T-helper 17 cell (primary cell): Measurements from ENCODE around the gene HNRNPAB. TPM values are rescaled to one million over a fixed set of nuclear protein-coding genes. Genes with fewer than 3 reads are reported as not detected.

Source experiments
- ATAC-seq: fragments of 150-1000 bp; cut with Tn5 transposase; 2 replicates; pipeline ENCODE4 v1.10.0; 2021; ENCODE audit warnings: mild to moderate bottlenecking, moderate library complexity
- DNase-seq, 3 donors: peaks; one replicate each; pipeline versions ENCODE4 v3.0.0 to v3.0.0-alpha.2; 2020 to 2021
- H3K9me3 ChIP-seq: one replicate; pipeline ENCODE4 v1.7.0; 2013; ENCODE audit warnings: low read length, mild to moderate bottlenecking; ENCODE audit not compliant: control insufficient read depth, poor library complexity, severe bottlenecking
- H3K27ac Mint-ChIP-seq: one replicate; pipeline ENCODE4 v1.8.0; 2022; ENCODE audit warnings: mild to moderate bottlenecking, moderate library complexity, mixed read lengths
- H3K27me3 Mint-ChIP-seq: one replicate; pipeline ENCODE4 v1.8.0; 2022; ENCODE audit warnings: mixed read lengths
- H3K36me3 Mint-ChIP-seq: one replicate; pipeline ENCODE4 v1.8.0; 2022; ENCODE audit warnings: low read depth, mixed read lengths
- H3K4me1 Mint-ChIP-seq: one replicate; pipeline ENCODE4 v1.8.0; 2022; ENCODE audit warnings: mild to moderate bottlenecking, mixed read lengths
- H3K4me3 Mint-ChIP-seq: one replicate; pipeline ENCODE4 v1.8.0; 2022; ENCODE audit warnings: mild to moderate bottlenecking, moderate library complexity, mixed read lengths
- total RNA-seq, 4 donors: library from RNA in 2 of 4; stranded (reverse) in 2 of 4; gene quantifications; one replicate each; pipeline ENCODE4 v1.2.3 and lab custom pipeline; 2022 to 2026

The HNRNPAB gene
- total RNA-seq, 2 donors from 2014 or later, result 89.5 to 90.5 TPM

DNA sequence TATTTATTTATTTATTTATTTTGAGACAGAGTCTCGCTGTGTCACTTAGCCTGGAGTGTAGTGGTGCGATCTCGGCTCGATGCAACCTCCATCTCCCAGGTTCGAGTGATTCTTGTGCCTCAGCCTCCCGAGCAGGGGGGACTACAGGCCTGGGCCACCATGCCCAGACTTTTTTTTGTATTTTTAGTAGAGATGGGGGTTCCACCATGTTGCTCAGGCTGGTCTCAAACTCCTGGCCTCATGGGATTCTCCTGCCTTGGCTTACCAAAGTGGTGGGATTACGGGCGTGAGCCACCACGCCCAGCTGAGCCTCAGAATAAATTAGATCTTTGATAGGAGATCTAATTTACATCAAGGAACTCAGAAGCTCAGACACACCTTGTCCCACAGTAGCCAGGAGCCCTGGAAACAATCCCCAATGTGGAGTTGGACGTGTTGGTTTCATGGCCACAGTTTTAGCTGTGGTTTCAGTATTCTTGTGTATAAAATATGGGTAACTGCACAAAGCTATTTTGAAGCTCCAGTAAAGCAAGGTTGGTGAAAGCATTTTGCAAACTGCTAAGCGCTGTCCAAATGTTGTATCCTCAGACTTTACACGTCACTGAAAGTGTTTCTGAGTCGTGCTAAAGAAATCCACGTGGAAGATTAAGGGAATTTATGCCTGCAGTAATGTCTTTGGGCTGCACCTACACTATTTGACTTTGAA is 3.0 kb upstream of the HNRNPAB start:
- H3K27me3 Mint-ChIP-seq, result no peaks in the 10 kb centered on the region
- H3K27ac Mint-ChIP-seq, result no peak overlapping the region
- no peak overlapping the region for H3K4me3 Mint-ChIP-seq
- no peak for ATAC-seq
- H3K4me1 Mint-ChIP-seq, result peaks cover 11% of the 10 kb centered on the region
- DNase-seq, result no peak
- no peaks in the 10 kb centered on the region for H3K9me3 ChIP-seq
- H3K36me3 Mint-ChIP-seq, result peaks cover 8% of the 10 kb centered on the region

DNA sequence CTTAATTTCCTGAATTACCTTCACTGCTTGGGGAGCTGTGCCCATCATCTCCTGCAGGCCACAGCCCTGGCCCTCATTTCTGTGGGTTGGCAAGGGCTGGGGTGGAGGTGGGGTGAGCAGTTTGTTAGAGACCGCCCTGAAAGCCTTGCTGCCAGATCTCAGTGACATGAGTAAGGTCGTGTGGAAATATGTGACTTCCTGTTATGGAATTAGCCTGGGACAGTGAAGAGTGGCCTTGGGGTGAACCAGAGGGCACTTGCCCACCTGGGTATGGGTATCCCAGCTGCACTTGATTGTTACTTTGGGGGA is 2.5 kb upstream of the HNRNPAB start:
- Mint-ChIP-seq H3K27ac (no peak overlapping the region), H3K36me3 (peaks cover 10% of the 10 kb centered on the region), H3K4me3 (no peak overlapping the region), H3K27me3 (no peaks in the 10 kb centered on the region), H3K4me1 (peaks cover 15% of the 10 kb centered on the region)
- H3K9me3 ChIP-seq, result no peaks in the 10 kb centered on the region
- no peak for DNase-seq
- no peak for ATAC-seq

DNA sequence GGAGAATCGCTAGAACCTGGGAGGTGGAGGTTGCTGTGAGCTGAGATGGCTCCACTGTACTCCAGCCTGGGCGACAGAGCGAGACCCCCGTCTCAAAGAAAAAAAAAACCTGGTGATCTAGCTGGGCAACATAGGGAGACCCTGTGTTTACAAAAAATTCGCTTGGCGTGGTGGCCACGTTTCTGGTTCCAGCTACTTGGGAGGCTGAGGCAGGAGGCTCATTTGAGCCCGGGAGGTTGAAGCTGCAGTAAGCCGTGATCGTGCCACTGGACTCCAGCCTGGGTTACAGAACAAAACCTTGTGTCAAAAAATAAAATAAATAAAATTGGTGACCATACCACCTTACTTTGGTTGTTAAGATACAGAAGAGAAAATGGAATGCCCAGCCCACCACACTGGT is 1.8 kb upstream of the HNRNPAB start:
- Mint-ChIP-seq H3K4me1 (peaks cover 19% of the 10 kb centered on the region), H3K36me3 (peaks cover 10% of the 10 kb centered on the region), H3K4me3 (no peak overlapping the region), H3K27ac (no peak overlapping the region), H3K27me3 (no peaks in the 10 kb centered on the region)
- ATAC-seq, result no peak
- DNase-seq, result no peak
- H3K9me3 ChIP-seq, result no peaks in the 10 kb centered on the region

DNA sequence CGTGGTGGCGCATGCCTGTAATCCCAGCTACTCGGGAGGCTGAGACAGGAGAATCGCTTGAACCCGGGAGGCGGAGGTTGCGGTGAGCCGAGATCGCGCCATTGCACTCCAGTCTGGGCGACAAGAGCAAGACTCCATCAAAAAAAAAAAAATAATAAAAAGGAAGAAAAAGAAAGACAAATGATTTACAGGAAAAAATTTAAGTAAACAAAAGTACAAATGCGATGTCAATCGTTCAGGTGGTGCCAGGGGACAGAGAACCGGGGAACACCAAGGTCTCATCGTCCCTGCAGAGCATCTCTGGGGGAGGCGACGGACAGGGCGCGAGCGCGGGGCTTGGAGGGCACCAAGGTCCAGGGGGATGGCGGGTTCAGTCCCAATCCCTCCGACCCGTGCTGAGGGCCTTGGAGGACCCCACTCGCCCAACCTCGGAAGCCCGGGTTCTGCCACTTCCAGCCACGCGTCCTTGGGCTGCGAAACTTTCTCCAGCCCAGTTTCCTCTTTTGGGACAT is 607 bp upstream of the HNRNPAB start:
- peak; percentile 1 for ATAC-seq

DNA sequence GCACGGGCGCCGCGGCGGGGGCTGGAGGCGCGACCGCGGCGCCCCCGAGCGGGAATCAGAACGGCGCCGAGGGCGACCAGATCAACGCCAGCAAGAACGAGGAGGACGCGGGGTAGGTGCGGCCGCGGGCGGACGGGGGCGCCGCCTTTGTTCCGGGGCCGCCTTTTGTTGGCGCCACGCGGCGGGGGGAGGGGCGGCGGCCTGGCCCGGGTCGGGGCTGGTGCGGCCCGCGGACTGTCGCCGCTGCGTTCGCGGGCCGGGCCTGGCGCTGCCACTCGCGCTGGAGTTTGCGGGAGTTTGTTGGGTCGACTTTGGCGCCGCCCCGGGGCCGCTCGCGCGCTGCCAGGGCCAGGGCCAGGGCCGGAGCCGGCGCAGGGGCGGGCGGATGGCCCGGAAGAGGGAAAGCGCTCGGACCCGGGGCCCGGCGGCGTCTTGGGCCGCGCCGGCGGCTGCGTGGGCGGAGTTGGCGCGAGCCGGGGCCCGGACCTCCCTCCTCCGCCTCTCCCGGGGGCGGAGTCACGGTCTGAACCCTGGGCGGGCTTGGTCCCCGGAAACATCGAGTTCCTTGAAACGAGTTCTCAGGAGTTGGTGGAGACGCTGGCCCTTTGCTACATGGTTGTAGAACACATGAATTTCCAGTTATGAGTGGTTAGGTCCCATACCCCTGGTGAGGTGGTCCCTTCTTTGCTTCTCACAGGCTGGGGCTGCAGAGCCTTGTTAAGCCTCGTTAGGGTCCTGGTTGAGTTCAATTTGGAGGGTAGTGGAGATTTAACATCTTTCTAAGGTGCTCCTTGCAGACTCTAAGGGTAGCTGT is 809 bp downstream of the HNRNPAB start:
- no peaks in the 10 kb centered on the region for H3K9me3 ChIP-seq
- peak overlapping the region; percentile 98 for H3K27ac Mint-ChIP-seq
- peaks cover 33% of the 10 kb centered on the region for H3K4me1 Mint-ChIP-seq
- ATAC-seq (peak; percentile 47), DNase-seq (peak; percentile 46 to 66 (median 63))
- H3K4me3 Mint-ChIP-seq, result peak overlapping the region; percentile 98
- peaks cover 10% of the 10 kb centered on the region for H3K36me3 Mint-ChIP-seq
- no peaks in the 10 kb centered on the region for H3K27me3 Mint-ChIP-seq

More for the DNA sequence above, 607 bp upstream of the HNRNPAB start:
- H3K4me3 Mint-ChIP-seq, result peak overlapping the region; percentile 98
- peak in 1 of 3 donors; percentile 20 for DNase-seq
- H3K27ac Mint-ChIP-seq, result peak overlapping the region; percentile 98
- H3K9me3 ChIP-seq, result no peaks in the 10 kb centered on the region
- no peaks in the 10 kb centered on the region for H3K27me3 Mint-ChIP-seq
- H3K36me3 Mint-ChIP-seq, result peaks cover 10% of the 10 kb centered on the region
- H3K4me1 Mint-ChIP-seq, result peaks cover 23% of the 10 kb centered on the region

DNA sequence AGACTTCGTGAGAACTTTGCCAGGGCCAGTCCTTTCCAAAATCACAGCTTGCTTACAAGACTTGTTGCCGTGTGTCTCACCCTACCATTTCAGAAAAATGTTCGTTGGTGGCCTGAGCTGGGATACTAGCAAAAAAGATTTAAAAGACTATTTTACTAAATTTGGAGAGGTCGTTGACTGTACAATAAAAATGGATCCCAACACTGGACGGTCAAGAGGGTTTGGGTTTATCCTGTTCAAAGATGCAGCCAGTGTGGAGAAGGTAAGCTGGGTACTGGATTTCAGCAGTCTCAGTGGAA is 1.4 kb downstream of the HNRNPAB start:
- H3K9me3 ChIP-seq, result no peaks in the 10 kb centered on the region
- H3K4me1 Mint-ChIP-seq, result peaks cover 34% of the 10 kb centered on the region
- peaks cover 10% of the 10 kb centered on the region for H3K36me3 Mint-ChIP-seq
- peak overlapping the region; percentile 88 for H3K4me3 Mint-ChIP-seq
- no peaks in the 10 kb centered on the region for H3K27me3 Mint-ChIP-seq
- no peak for DNase-seq
- H3K27ac Mint-ChIP-seq, result peak overlapping the region; percentile 95
- no peak for ATAC-seq

DNA sequence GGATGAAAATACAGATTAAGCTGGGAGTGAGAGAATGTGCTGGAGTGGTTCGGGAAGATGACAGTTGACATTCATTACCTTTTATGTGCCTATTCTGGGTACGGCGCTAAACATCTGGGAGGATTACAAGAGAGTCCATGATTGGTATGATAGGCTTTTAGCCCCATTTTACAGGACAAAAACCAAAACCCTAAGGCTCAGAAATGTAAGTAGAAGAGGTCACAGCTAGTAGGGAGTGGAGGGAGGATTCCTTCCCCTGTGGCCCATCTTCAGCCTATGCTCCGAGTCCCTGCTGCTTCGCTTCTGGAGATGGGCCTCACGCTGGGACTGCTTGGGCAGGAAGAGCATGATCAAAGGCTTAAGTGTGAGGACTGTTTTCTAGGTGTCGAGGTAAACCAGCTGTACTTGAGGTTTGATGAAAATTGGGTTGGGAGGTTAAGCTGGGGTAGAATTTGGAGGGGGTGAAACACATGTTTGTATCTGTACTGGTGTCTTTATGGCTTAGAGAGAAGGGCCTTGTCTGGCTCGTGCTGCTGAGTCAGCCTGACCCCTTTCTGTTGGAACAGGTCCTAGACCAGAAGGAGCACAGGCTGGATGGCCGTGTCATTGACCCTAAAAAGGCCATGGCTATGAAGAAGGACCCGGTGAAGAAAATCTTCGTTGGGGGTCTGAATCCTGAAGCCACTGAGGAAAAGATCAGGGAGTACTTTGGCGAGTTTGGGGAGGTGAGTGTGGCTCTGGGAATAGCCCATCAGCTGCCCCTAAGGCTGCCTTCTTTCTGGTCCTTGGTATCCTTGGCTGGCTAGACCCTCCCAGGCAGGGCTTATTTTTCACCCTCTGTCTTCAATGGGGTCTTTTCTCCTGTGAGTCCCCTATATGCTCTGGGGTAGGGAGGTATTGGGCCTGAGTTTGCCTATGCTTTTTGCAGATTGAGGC is 2.1 kb downstream of the HNRNPAB start:
- peak overlapping the region; percentile 88 for H3K4me3 Mint-ChIP-seq
- peaks cover 34% of the 10 kb centered on the region for H3K4me1 Mint-ChIP-seq
- H3K27ac Mint-ChIP-seq, result peak overlapping the region; percentile 95
- peak; percentile 9 for ATAC-seq
- H3K36me3 Mint-ChIP-seq, result peaks cover 13% of the 10 kb centered on the region
- no peak for DNase-seq
- H3K9me3 ChIP-seq, result no peaks in the 10 kb centered on the region
- H3K27me3 Mint-ChIP-seq, result no peaks in the 10 kb centered on the region

DNA sequence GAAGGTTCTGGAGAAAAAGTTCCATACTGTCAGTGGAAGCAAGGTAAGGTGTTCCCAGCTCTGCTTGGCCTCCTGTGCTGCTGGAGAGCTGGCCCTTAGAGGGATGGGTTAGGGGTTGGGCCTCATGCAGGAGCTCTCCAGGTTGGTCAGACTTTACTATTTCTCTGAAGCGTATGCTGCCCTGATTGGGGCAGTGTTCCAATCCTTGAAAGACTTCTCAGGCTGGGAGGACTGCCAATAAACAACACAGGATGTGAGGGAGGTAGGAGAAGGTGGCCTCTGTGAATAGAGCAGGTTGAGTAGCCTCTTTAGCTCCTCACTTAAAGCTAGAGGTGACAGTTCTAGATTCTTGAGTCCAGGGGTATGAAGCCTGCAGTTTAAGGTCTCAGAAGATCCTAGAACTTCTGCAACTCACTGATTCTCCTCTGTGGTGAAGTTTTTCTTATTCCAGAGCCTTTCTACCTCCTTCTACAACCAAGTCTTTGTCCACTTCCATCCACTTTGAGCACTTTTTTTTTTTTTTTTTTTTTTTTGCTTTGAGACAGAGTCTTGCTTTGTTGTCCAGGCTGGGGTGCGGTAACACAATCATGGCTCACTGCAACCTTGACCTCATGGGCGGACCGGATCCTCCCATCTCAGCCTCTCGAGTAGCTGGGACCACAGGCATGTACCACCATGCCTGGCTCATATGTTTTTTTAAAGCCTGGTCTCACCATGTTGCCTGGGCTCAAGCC is 3.0 kb downstream of the HNRNPAB start:
- Mint-ChIP-seq H3K4me1 (peaks cover 34% of the 10 kb centered on the region), H3K27ac (peak overlapping the region; percentile 82), H3K4me3 (peak overlapping the region; percentile 88), H3K27me3 (no peaks in the 10 kb centered on the region), H3K36me3 (peaks cover 13% of the 10 kb centered on the region)
- DNase-seq, result no peak
- ATAC-seq, result no peak
- no peaks in the 10 kb centered on the region for H3K9me3 ChIP-seq

DNA sequence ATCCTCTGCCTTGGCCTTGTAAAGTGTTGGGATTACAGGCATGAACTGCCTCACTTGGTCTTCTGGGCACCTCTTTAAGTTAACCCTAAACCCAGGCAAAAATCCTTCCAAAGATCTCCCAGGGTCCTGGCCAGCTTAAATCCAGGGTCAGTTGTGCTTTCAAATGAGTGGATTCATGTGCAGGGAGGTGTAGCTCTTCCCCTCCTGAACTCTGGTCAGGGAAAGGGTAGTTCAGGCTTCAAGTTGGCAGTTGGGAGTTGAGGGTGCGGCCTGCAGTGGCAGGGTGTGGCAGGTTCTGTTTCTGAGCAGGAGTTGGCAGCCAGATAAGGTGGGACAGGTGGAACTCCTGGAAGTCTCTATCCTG is 3.6 kb downstream of the HNRNPAB start:
- no peaks in the 10 kb centered on the region for H3K9me3 ChIP-seq
- H3K36me3 Mint-ChIP-seq, result peaks cover 13% of the 10 kb centered on the region
- ATAC-seq (no peak), DNase-seq (no peak)
- H3K4me1 Mint-ChIP-seq, result peaks cover 34% of the 10 kb centered on the region
- peak overlapping the region; percentile 82 for H3K27ac Mint-ChIP-seq
- H3K27me3 Mint-ChIP-seq, result no peaks in the 10 kb centered on the region
- no peak overlapping the region for H3K4me3 Mint-ChIP-seq

DNA sequence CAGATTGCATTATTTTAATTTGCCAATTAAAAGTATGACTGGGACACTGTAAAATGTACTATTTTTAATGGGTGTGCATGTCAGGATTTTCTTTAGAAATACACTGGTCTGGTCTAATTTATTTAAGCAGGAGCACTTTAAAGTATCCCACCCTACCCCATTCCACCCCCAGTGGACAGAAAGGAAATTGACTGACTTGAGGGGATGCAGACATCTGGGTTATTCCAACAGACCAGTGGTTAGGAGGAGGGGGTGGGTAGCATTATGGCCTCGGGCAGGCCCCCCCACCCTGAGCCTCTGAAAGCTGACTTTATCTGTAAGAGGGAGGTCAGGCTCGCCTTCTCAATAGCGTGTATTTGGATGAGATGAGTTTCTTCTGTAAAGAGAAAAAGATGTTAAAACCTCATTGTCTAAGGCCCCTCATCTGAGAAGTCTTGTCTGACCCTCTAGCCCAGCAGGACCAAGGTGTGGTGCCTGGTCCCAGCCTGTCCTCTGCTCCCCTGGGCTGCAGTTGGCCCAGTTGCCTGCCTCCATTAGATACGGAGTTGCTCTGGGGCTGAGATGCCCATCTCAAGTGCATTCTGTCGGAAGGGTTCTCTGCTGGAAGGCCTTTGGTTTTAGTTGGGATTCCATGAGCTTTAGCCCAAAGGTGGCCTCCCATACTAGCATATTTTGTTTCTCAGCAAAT is 4.4 kb downstream of the HNRNPAB start:
- H3K36me3 Mint-ChIP-seq, result peaks cover 13% of the 10 kb centered on the region
- no peak overlapping the region for H3K4me3 Mint-ChIP-seq
- H3K27ac Mint-ChIP-seq, result peak overlapping the region; percentile 82
- ATAC-seq (no peak), DNase-seq (no peak)
- H3K27me3 Mint-ChIP-seq, result no peaks in the 10 kb centered on the region
- H3K9me3 ChIP-seq, result no peaks in the 10 kb centered on the region
- H3K4me1 Mint-ChIP-seq, result peaks cover 38% of the 10 kb centered on the region

DNA sequence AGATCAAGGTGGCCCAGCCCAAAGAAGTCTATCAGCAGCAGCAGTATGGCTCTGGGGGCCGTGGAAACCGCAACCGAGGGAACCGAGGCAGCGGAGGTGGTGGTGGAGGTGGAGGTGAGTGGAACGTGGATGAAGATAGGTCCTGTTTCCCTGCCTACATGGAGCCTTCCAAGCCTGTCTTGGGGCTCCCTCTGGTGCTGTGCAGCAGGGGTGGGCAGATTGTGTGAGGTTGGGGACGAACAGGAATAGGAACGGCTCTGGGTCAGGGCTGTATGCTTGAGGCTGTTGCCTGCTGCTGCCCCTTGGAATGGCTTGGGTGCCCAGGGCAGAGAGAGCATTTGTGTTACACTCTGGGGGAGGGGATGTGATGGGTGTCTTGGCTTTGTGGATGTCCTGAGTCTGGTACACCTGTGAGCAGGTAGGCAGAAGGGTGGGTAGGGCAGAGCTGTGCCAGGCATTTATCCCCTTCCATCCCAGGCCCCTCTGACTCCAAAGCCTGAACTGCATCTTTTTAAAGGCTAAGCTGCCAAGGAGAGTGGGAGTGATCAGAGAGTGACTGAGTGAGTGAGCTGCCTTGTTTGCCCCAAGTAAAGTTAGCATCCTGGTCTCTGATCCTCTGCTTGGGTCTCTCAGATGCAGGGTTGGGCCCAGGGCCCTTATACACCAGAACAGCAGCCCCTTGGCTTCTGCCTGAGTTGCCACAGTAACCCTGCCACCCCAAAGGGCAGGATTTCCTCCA is 5.2 kb downstream of the HNRNPAB start:
- Mint-ChIP-seq H3K4me1 (peaks cover 37% of the 10 kb centered on the region), H3K36me3 (peaks cover 10% of the 10 kb centered on the region), H3K27me3 (no peaks in the 10 kb centered on the region), H3K27ac (peak overlapping the region; percentile 47), H3K4me3 (peak overlapping the region; percentile 47)
- no peak for DNase-seq
- no peak for ATAC-seq
- no peaks in the 10 kb centered on the region for H3K9me3 ChIP-seq
